ENCODE results near the gene TMEM229B.

Gene TMEM229B

GRCh38 chr14:67428501-67429031 is 60.0 kb downstream of the TMEM229B start:
- Histone ChIP-seq H3K36me3 (ENCODE audit: insufficient read depth, low read depth, low read length) (no peaks in the 10 kb centered on the region), H3K9me3 (ENCODE audit: insufficient read depth, low read depth, low read length) (no peaks in the 10 kb centered on the region), H3K27me3 (ENCODE audit: insufficient read depth, low read length) (no peaks in the 10 kb centered on the region; the same call in 1 of the 2 replicates), H3K4me1 (ENCODE audit: insufficient read depth, low read length) (no peaks in the 10 kb centered on the region), H3K4me3 (ENCODE audit: low read length) (no peak overlapping the region), H3K9ac (ENCODE audit: low read depth, low read length) (no peak overlapping the region), H3K27ac (ENCODE audit: low read length) (no peak overlapping the region)

- H3K9ac ChIP-seq (ENCODE audit: low read depth, low read length): 0 out of 2 replicates have a peak overlapping the region, but pooled peaks have one; percentile 29
- H3K36me3 ChIP-seq (ENCODE audit: insufficient read depth, low read depth, low read length): no peaks in the 10 kb centered on the region
- no peaks in the 10 kb centered on the region for H3K4me1 ChIP-seq (ENCODE audit: insufficient read depth, low read length)
- no peak overlapping the region for H3K27ac ChIP-seq (ENCODE audit: low read length)
- H3K4me3 ChIP-seq (ENCODE audit: low read length): no peak overlapping the region
- no peaks in the 10 kb centered on the region for H3K9me3 ChIP-seq (ENCODE audit: insufficient read depth, low read depth, low read length)
- H3K27me3 ChIP-seq (ENCODE audit: insufficient read depth, low read length): no peaks in the 10 kb centered on the region; the same call in 1 of the 2 replicates
Measured at GRCh38 chr14:67426983-67427606, 61.4 kb downstream of the TMEM229B start.

- H3K27me3 ChIP-seq (ENCODE audit: insufficient read depth, low read length): no peaks in the 10 kb centered on the region; the same call in 1 of the 2 replicates
- H3K9me3 ChIP-seq (ENCODE audit: insufficient read depth, low read depth, low read length): no peaks in the 10 kb centered on the region
- H3K4me1 ChIP-seq (ENCODE audit: insufficient read depth, low read length): no peaks in the 10 kb centered on the region
- H3K4me3 ChIP-seq (ENCODE audit: low read length): no peak overlapping the region
- H3K27ac ChIP-seq (ENCODE audit: low read length): no peak overlapping the region
- H3K36me3 ChIP-seq (ENCODE audit: insufficient read depth, low read depth, low read length): no peaks in the 10 kb centered on the region
- no peak overlapping the region for H3K9ac ChIP-seq (ENCODE audit: low read depth, low read length)
Measured at GRCh38 chr14:67426161-67426560, 62.4 kb downstream of the TMEM229B start.

GRCh38 chr14:67425608-67426007 is 62.9 kb downstream of the TMEM229B start:
- no peaks in the 10 kb centered on the region for H3K9me3 ChIP-seq (ENCODE audit: insufficient read depth, low read depth, low read length)
- H3K4me3 ChIP-seq (ENCODE audit: low read length): no peak overlapping the region
- H3K36me3 ChIP-seq (ENCODE audit: insufficient read depth, low read depth, low read length): no peaks in the 10 kb centered on the region
- H3K27me3 ChIP-seq (ENCODE audit: insufficient read depth, low read length): no peaks in the 10 kb centered on the region; the same call in 1 of the 2 replicates
- no peaks in the 10 kb centered on the region for H3K4me1 ChIP-seq (ENCODE audit: insufficient read depth, low read length)
- H3K27ac ChIP-seq (ENCODE audit: low read length): no peak overlapping the region
- no peak overlapping the region for H3K9ac ChIP-seq (ENCODE audit: low read depth, low read length)

- H3K4me1 ChIP-seq (ENCODE audit: insufficient read depth, low read length): no peaks in the 10 kb centered on the region
- H3K27ac ChIP-seq (ENCODE audit: low read length): no peak overlapping the region
- no peak overlapping the region for H3K9ac ChIP-seq (ENCODE audit: low read depth, low read length)
- H3K36me3 ChIP-seq (ENCODE audit: insufficient read depth, low read depth, low read length): no peaks in the 10 kb centered on the region
- H3K9me3 ChIP-seq (ENCODE audit: insufficient read depth, low read depth, low read length): no peaks in the 10 kb centered on the region
- no peak overlapping the region for H3K4me3 ChIP-seq (ENCODE audit: low read length)
- no peaks in the 10 kb centered on the region; the same call in 1 of the 2 replicates for H3K27me3 ChIP-seq (ENCODE audit: insufficient read depth, low read length)
Measured at GRCh38 chr14:67424539-67424938, 64.0 kb downstream of the TMEM229B start.

GRCh38 chr14:67423424-67423823 is 65.1 kb downstream of the TMEM229B start:
- Histone ChIP-seq H3K4me3 (ENCODE audit: low read length) (no peak overlapping the region), H3K4me1 (ENCODE audit: insufficient read depth, low read length) (no peaks in the 10 kb centered on the region), H3K27ac (ENCODE audit: low read length) (no peak overlapping the region), H3K36me3 (ENCODE audit: insufficient read depth, low read depth, low read length) (no peaks in the 10 kb centered on the region), H3K27me3 (ENCODE audit: insufficient read depth, low read length) (no peaks in the 10 kb centered on the region; the same call in 1 of the 2 replicates), H3K9me3 (ENCODE audit: insufficient read depth, low read depth, low read length) (no peaks in the 10 kb centered on the region), H3K9ac (ENCODE audit: low read depth, low read length) (no peak overlapping the region)

GRCh38 chr14:67421356-67422224 is 66.9 kb downstream of the TMEM229B start:
- no peaks in the 10 kb centered on the region for H3K9me3 ChIP-seq (ENCODE audit: insufficient read depth, low read depth, low read length)
- no peak overlapping the region for H3K27ac ChIP-seq (ENCODE audit: low read length)
- H3K4me1 ChIP-seq (ENCODE audit: insufficient read depth, low read length): no peaks in the 10 kb centered on the region
- H3K27me3 ChIP-seq (ENCODE audit: insufficient read depth, low read length): no peaks in the 10 kb centered on the region
- no peak overlapping the region for H3K4me3 ChIP-seq (ENCODE audit: low read length)
- H3K9ac ChIP-seq (ENCODE audit: low read depth, low read length): no peak overlapping the region
- H3K36me3 ChIP-seq (ENCODE audit: insufficient read depth, low read depth, low read length): no peaks in the 10 kb centered on the region
